ENCODE data around the gene GMDS.

DNA sequence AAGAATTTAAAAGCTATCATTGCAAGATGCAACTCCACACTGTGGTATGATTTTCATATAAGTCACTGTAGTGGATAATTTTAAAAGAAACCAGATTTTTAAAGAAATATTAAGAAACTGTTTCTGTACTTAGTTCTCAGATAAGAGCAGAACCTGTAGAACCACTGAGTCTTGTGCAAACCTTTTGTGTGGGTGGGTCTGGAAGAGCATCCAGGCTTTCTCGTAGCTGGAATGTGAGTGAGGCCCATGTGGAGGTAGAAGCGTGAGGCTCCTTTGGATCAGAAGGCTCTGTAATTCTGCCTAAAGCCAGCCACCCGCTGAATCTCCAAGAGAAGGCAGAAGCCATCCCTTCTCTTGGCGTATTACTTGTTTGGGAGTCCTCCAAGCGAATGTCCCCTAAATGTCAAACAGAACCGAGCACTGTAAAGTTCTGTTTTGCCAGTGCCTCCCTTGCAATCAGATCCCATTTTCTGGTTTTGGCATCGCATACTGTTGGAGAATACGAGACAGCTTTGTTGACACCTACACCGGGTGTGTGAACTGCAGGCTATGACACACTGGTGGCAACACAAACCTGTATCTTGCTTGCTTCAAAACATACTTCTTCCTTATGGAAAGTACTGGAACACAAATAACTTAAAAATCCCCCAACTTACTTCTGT, 447.0 kb downstream of the GMDS start:
- TF ChIP-seq POLR2A (IDR thresholded peaks at IDR 0.05): no peak
- TF ChIP-seq CTCF (IDR thresholded peaks at IDR 0.05): no peak

Data from ovary (tissue), 3 donors.